SJSA1 (cell line): ENCODE measurements around the gene VWA7. TPM values are rescaled to one million over a fixed set of nuclear protein-coding genes. Genes with fewer than 3 reads are reported as not detected.

Experiments used
- DNase-seq, 2 experiments: peaks; one replicate each; pipeline ENCODE4 v3.0.0-alpha.2; 2015 to 2020; ENCODE audit warnings: low spot score in 2 of 2, low read depth in 1 of 2
- H3K27ac ChIP-seq: fragments of 250-450 bp; sonication (Bioruptor Pico); 2 replicates; pipeline ENCODE4 v1.5.1; 2020; ENCODE audit warnings: mild to moderate bottlenecking, moderate library complexity
- H3K27me3 ChIP-seq: fragments of 250-450 bp; sonication (Bioruptor Pico); replicated peaks from 2 replicates; pipeline ENCODE4 v1.5.1; 2020; ENCODE audit warnings: mild to moderate bottlenecking, moderate library complexity
- H3K36me3 ChIP-seq: fragments of 250-450 bp; sonication (Bioruptor Pico); 2 replicates; pipeline ENCODE4 v1.5.1; 2020; ENCODE audit warnings: mild to moderate bottlenecking
- H3K4me1 ChIP-seq: fragments of 250-450 bp; sonication (Bioruptor Pico); replicated peaks from 2 replicates; pipeline ENCODE4 v1.6.1; 2021; ENCODE audit warnings: mild to moderate bottlenecking
- H3K4me3 ChIP-seq: fragments of 250-450 bp; sonication (Bioruptor Pico); 2 replicates; pipeline ENCODE4 v1.5.1; 2020; ENCODE audit warnings: mild to moderate bottlenecking
- H3K9me3 ChIP-seq: fragments of 250-450 bp; sonication (Bioruptor Pico); replicated peaks from 2 replicates; pipeline ENCODE4 v1.5.1; 2020; ENCODE audit warnings: mild to moderate bottlenecking
- total RNA-seq: library from RNA; depleted of rRNA; stranded (reverse); fragments of >200 nt; shearing (Covaris generic); gene quantifications from 2 replicates; pipeline ENCODE4 v1.2.3, GENCODE V29; 2014

VWA7 gene
- total RNA-seq, 1 experiment from 2014 or later, result not detected

DNA sequence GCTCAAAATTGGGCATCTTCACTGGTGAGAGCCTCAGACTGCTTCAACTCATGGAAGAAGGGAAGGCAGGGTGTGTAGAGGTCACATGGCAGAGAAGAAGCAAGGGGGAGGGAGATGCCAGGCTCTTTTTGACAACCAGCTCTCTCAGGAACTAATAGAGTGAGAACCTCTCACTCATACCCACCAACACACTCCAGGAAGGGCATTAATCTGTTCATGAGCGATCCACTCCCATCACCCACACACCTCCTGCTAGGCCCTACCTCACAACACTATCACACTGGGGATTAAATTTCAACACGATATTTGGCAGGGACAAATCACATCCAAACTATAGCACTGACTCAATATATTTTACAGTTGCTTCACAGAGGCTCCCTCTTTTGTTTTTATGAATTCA is 35.3 kb downstream of the VWA7 start:
- no peak overlapping the region for H3K27ac ChIP-seq
- no peak overlapping the region for H3K4me3 ChIP-seq
- H3K4me1 ChIP-seq, result peaks cover 39% of the 10 kb centered on the region
- peaks cover 39% of the 10 kb centered on the region for H3K36me3 ChIP-seq
- no peaks in the 10 kb centered on the region for H3K27me3 ChIP-seq
- no peaks in the 10 kb centered on the region for H3K9me3 ChIP-seq
- no peak for DNase-seq

DNA sequence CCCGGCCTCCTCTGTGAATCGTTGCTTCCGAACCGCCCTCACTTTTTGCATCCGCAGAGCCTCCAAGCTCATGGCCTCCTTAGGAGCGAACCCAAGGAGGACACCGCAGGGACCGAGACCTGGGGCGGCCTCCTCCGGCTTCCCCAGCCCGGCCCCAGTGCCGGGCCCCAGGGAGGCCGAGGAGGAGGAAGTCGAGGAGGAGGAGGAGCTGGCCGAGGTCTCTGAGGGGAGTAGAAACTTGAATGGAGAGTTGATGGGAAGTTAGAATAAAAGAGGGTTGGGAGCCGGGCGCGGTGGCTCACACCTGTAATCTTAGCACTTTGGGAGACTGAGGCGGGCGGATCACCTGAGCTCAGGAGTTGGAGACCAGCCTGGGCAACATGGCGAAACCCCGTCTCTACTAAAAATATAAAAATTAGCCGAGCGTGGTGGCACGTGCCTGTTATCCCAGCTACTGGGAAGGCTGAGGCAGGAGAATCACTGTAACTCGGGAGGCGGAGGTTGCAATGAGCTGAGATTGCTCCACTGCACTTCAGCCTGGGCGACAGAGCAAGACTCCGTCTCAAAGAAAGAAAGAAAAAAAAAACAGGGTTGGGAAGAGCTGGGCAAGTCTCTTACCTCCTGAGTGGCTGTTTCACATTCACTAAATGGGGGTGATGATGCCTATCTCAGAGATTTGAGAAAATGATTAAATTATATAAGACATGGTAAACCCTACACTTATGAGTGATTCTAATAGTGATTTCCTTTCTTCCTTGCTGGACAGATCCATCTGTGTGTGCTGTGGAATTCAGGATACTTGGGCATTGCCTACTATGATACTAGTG is 36.5 kb downstream of the VWA7 start:
- Histone ChIP-seq H3K27me3 (no peaks in the 10 kb centered on the region), H3K9me3 (no peaks in the 10 kb centered on the region), H3K4me3 (peak overlapping the region; percentile 57), H3K36me3 (peaks cover 37% of the 10 kb centered on the region), H3K27ac (peak overlapping the region; percentile 74), H3K4me1 (peaks cover 36% of the 10 kb centered on the region)
- no peak for DNase-seq

GRCh38 chr6:31739639-31740396 is 37.3 kb downstream of the VWA7 start, which contains the start of gene MSH5:
MSH5 (plus strand) TSS chr6:31740005; CDS start chr6:31740467, 462 bp downstream.
- Histone ChIP-seq H3K4me3 (peak within 1 kb of the TSS; percentile 57), H3K27me3 (no peaks in the 10 kb centered on the region), H3K4me1 (peaks cover 36% of the 10 kb centered on the region), H3K9me3 (no peaks in the 10 kb centered on the region), H3K27ac (peak within 1 kb of the TSS; percentile 94), H3K36me3 (peaks cover 45% of the 10 kb centered on the region)
- peak; percentile 98 to 99 for DNase-seq

- H3K4me1 ChIP-seq, result peaks cover 48% of the 10 kb centered on the region
- peak; percentile 83 to 89 for DNase-seq
- no peak overlapping the region; the same call in 1 of the 2 replicates for H3K4me3 ChIP-seq
- no peaks in the 10 kb centered on the region for H3K27me3 ChIP-seq
- peak overlapping the region; percentile 94 for H3K27ac ChIP-seq
- H3K9me3 ChIP-seq, result no peaks in the 10 kb centered on the region
- H3K36me3 ChIP-seq, result peaks cover 52% of the 10 kb centered on the region
Measured at GRCh38 chr6:31737991-31738979, 38.8 kb downstream of the VWA7 start.

- DNase-seq, result no peak
- Histone ChIP-seq H3K27ac (peak overlapping the region; percentile 94), H3K9me3 (no peaks in the 10 kb centered on the region), H3K27me3 (no peaks in the 10 kb centered on the region), H3K4me1 (peaks cover 48% of the 10 kb centered on the region), H3K36me3 (peaks cover 52% of the 10 kb centered on the region), H3K4me3 (no peak overlapping the region)
Measured at GRCh38 chr6:31737315-31737990, 39.7 kb downstream of the VWA7 start.

GRCh38 chr6:31736768-31737314 is 40.3 kb downstream of the VWA7 start:
- Histone ChIP-seq H3K4me1 (peaks cover 48% of the 10 kb centered on the region), H3K4me3 (peak overlapping the region; percentile 53), H3K36me3 (peaks cover 52% of the 10 kb centered on the region), H3K9me3 (no peaks in the 10 kb centered on the region), H3K27ac (peak overlapping the region; percentile 78), H3K27me3 (no peaks in the 10 kb centered on the region)
- no peak for DNase-seq

DNA sequence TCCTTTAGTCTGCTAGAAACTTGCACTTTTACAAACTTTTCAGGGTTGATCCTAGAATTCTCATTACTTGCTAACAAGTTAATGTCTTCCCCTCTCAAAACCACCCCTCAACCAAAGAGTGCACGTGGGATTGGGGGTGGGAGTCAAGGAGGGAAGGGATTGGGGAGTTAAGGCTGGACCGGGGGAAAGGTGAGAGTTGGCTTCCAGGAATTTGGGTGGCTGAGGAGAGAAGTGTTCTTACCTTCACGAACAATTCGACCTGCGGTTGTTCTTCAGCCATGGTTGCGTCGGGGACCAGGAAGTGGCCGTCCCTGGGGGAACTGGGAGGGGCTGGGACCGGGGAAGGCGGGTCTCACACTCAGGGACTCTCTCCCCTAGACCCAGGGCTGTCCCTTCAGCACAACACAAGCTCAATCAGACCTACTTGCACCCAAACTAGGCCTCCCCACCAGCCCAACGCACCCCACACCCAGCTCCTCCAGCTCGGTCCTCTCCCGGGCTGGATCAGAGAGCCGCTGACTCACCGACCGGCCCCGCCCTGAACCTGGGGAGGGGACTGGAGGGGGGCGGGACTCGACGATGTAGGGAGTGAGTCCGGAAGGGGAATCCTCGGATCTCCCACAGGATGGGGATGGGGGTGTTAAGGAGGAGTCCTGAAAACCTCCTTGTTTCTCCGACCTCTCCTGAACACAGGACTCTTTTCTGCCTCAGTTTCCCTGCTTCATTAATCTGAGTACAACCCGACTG is 40.9 kb downstream of the VWA7 start, which contains the start of gene CLIC1:
Gene CLIC1 (minus strand): TSS at position 510 of the 747 bp plus-strand sequence. CDS start 230 bp downstream, at position 280.
- Histone ChIP-seq H3K4me3 (peak within 1 kb of the TSS; percentile 53), H3K9me3 (no peaks in the 10 kb centered on the region), H3K36me3 (peaks cover 52% of the 10 kb centered on the region), H3K4me1 (peaks cover 48% of the 10 kb centered on the region), H3K27me3 (no peaks in the 10 kb centered on the region), H3K27ac (peak within 1 kb of the TSS; percentile 94)
- peak; percentile 93 to 95 for DNase-seq

DNA sequence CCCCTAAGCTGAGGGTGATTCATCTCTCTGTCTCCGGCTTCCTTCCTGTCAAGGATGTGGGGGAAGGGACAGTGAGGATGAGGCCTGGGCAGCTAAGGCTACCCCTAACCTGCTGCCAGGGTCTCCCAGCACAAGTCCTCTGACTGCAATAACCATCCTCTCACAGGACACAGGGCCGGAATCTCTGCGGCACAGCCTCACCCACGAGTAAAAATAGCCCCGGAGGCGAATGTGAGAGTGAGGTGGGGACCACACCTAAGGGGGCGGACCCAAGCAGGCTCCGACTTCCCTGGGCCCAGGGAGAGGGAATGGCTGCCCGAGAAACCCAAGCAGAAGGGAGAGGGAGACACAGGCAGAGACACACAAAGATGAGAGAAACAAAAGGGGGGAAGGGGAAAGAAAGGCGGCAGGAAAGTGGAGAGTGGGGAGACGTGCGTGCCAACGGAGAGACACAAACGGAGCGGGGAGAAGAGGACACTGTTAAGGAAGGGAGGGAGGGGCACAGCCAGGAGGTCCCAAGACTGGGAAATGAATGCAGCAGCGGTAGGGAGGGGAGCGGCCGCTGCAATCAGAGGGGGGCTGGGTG is 42.2 kb downstream of the VWA7 start:
- H3K9me3 ChIP-seq, result peaks cover 1% of the 10 kb centered on the region
- H3K4me1 ChIP-seq, result peaks cover 51% of the 10 kb centered on the region
- no peaks in the 10 kb centered on the region for H3K27me3 ChIP-seq
- H3K4me3 ChIP-seq, result peak overlapping the region; percentile 53
- H3K27ac ChIP-seq, result peak overlapping the region; percentile 78
- peaks cover 62% of the 10 kb centered on the region for H3K36me3 ChIP-seq
- peak; percentile 88 to 92 for DNase-seq

DNA sequence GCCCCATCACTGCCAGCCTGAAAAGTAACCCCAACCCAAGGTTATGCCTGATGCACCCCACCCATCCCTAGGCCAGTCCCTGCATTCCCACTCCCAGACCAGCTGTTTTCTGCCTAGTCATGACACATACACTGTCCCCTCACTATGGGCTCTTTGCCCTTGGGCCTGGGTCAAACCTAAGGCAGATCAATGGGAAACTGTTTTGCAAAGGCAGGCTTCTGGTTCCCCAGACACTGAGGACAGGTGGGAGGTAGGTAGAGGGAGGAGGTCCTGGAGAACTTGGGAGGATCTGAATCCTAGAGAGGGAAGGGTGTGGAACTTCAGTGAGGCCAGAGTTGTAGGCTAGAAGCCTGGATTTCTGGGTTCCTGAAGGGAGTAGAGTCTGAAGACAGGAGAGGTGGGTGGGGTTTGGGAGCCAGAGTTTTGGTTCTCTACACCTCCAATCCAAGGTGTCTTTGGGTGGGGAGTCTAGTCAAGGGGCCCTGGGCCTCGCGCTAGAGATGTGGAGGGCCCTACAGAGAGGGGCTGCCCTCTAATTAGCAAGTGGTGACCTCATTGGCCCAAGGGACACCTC is 42.8 kb downstream of the VWA7 start:
- Histone ChIP-seq H3K4me1 (peaks cover 51% of the 10 kb centered on the region), H3K27me3 (no peaks in the 10 kb centered on the region), H3K36me3 (peaks cover 64% of the 10 kb centered on the region), H3K4me3 (peak overlapping the region; percentile 53), H3K9me3 (peaks cover 3% of the 10 kb centered on the region), H3K27ac (peak overlapping the region; percentile 78)
- no peak for DNase-seq

- peaks cover 52% of the 10 kb centered on the region for H3K4me1 ChIP-seq
- DNase-seq, result no peak
- peaks cover 67% of the 10 kb centered on the region for H3K36me3 ChIP-seq
- H3K9me3 ChIP-seq, result peaks cover 3% of the 10 kb centered on the region
- H3K27ac ChIP-seq, result no peak overlapping the region; the same call in 1 of the 2 replicates
- H3K27me3 ChIP-seq, result no peaks in the 10 kb centered on the region
- peak overlapping the region; percentile 53 for H3K4me3 ChIP-seq
Measured at GRCh38 chr6:31733734-31734133, 43.4 kb downstream of the VWA7 start.

DNA sequence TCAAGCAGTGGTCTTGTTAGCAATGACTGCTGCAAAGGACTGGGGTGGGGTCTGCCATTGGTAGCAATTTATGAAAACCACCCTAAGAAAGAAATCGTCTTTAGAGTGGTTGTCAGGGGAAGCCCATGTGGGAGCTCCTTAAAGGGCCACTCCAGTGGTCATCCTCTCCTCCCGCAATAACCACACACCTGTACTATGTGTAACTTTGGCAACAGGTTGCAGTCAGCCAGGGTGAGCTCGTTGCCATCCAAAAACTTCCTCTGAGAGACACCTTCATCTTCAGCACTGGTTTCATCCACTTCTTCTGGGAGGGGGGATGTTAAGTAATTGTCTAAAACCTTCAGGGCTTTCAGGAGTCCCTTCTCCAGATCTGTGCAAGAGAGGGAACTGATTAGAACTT is 45.1 kb downstream of the VWA7 start:
- H3K36me3 ChIP-seq, result peaks cover 83% of the 10 kb centered on the region
- no peaks in the 10 kb centered on the region for H3K27me3 ChIP-seq
- H3K27ac ChIP-seq, result no peak overlapping the region
- H3K4me3 ChIP-seq, result no peak overlapping the region
- H3K4me1 ChIP-seq, result peaks cover 37% of the 10 kb centered on the region
- H3K9me3 ChIP-seq, result peaks cover 3% of the 10 kb centered on the region
- DNase-seq, result no peak
